HepG2 (cell line): ENCODE results near the gene CSNK1D. TPM values are rescaled to one million over a fixed set of nuclear protein-coding genes. Genes with fewer than 3 reads are reported as not detected.

Source experiments
- FOXJ3 ChIP-seq: sonication (generic); formaldehyde crosslinking; IDR thresholded peaks from 2 replicates; pipeline ENCODE4 v1.4.0; 2020; ENCODE audit warnings: missing genetic modification reagents, mild to moderate bottlenecking, borderline replicate concordance
- HNRNPH1 ChIP-seq: fragments of 200-400 bp; formaldehyde crosslinking; optimal IDR thresholded peaks from 2 replicates; pipeline ENCODE3; 2017; ENCODE audit warnings: mild to moderate bottlenecking, low read depth, low read length
- HOXA9 ChIP-seq: sonication (generic); formaldehyde crosslinking; IDR thresholded peaks from 2 replicates; pipeline ENCODE4 v1.8.1; 2022; ENCODE audit warnings: missing genetic modification reagents, mild to moderate bottlenecking, moderate library complexity, borderline replicate concordance
- NFE2L2 ChIP-seq: fragments of 150-350 bp; IDR thresholded peaks from 2 replicates; pipeline ENCODE4 v1.6.1; 2014; ENCODE audit warnings: low read length
- NR2F2 ChIP-seq: IDR thresholded peaks from 2 replicates; pipeline ENCODE4 v1.6.1; 2012; ENCODE audit warnings: low read depth, inconsistent platforms, borderline replicate concordance
- SP5 ChIP-seq: IDR thresholded peaks from 2 replicates; pipeline ENCODE4 v1.6.1; 2016; ENCODE audit warnings: low read depth, borderline replicate concordance
- THAP7 ChIP-seq: sonication (generic); formaldehyde crosslinking; IDR thresholded peaks from 2 replicates; pipeline ENCODE4 v1.8.1; 2023; ENCODE audit warnings: mild to moderate bottlenecking, missing genetic modification reagents
- TP53 ChIP-seq: sonication (generic); formaldehyde crosslinking; conservative IDR thresholded peaks from 2 replicates; pipeline ENCODE4 v1.4.0; 2020; ENCODE audit warnings: missing genetic modification reagents
- ZNF3 ChIP-seq: IDR thresholded peaks from 2 replicates; pipeline ENCODE4 v1.7.0; 2017; ENCODE audit warnings: inconsistent platforms
- ZNF83 ChIP-seq: sonication (generic); formaldehyde crosslinking; IDR thresholded peaks from 2 replicates; pipeline ENCODE4 v1.4.0; 2020; ENCODE audit warnings: missing genetic modification reagents, mild to moderate bottlenecking, borderline replicate concordance
- polyA plus RNA-seq, 8 experiments: library from polyadenylated mRNA; depleted of rRNA in 3 of 8; stranded (reverse) in 7 of 8; unstranded in 1 of 8; fragments of >200 nt; fragmentation: Illumina TruSeq in 4 of 8; extraction: Trizol in 4 of 8; gene quantifications; 2 replicates each; pipeline versions ENCODE4 v1.2.1 to v1.2.3, GENCODE V29; 2011 to 2016; ENCODE audit warnings: low read depth in 4 of 8, missing spikeins in 1 of 8, mixed read lengths in 1 of 8; ENCODE audit not compliant: insufficient read depth in 1 of 8
- total RNA-seq, 5 experiments: library from RNA; depleted of rRNA; stranded (reverse); fragments of >200 nt; fragmentation: Illumina TruSeq; extraction: Trizol; gene quantifications; 2 replicates each; pipeline ENCODE4 v1.2.3, GENCODE V29; 2016; ENCODE audit warnings: low read depth in 1 of 5
- TF ChIP-seq, protein P1 (sequence below): IDR thresholded peaks from 2 replicates; pipeline ENCODE4 v1.6.1; 2016; ENCODE audit warnings: missing genetic modification reagents, missing compliant biosample characterization
- TF ChIP-seq, protein P2 (sequence below): fragments of 450-650 bp; IDR thresholded peaks from 2 replicates; pipeline ENCODE4 v1.6.1; 2017; ENCODE audit warnings: mild to moderate bottlenecking
- TF ChIP-seq, protein P3 (sequence below): sonication (generic); formaldehyde crosslinking; IDR thresholded peaks from 2 replicates; pipeline ENCODE4 v1.4.0; 2020; ENCODE audit warnings: mild to moderate bottlenecking, missing genetic modification reagents

Gene CSNK1D
- total and polyA plus RNA-seq, 2 of the 13 experiments (the other 11 are each of a cell fraction or from before 2014, with no cell fraction given) = 31.5 to 128 TPM

DNA sequence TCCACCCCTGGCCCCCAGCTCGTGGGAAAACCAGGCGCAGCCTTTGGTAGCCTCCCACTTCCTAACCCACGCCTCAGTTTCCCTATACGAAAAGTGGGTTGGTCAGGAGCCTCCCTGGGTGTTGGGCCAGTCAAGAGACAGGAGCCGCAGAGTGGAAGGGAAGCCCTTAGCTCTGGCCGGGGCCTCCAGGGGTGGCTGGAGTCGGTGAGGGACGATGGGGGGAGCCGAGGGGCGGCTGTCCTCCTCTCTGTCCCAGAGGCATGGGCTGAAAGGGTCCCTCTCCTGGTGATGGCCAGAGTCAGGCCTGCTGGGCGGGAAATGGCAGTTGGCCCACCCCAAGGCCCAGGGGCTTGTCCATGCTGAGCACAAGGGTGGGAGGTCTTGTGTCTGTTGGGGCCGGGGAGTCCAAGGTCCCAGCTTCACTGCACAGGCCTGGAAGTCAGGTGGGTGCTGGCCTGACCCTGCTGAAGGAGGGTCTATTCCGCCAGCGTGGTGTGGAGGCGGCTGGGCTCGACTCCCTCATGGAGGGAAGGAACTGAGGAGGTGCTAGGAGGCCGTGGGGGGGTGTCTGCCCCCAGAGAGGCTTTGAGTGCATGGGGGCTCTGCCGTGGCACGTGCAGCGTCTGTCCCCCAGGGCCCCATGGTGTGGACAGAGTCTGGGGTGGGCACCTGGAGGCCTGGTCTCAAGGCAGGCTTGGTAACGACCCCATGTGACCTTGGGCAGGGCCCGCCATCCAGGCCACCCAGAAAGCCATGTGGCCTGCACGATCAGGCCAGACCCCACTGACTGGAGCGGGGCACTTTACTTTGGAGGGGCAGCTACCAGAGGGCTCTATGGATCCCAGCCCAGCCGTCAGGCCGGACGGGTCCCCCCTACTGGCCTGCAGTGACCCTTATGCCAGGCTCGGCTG is 43.5 kb downstream of the CSNK1D start (continued):
- TF ChIP-seq, protein P1, sequence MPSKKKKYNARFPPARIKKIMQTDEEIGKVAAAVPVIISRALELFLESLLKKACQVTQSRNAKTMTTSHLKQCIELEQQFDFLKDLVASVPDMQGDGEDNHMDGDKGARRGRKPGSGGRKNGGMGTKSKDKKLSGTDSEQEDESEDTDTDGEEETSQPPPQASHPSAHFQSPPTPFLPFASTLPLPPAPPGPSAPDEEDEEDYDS (CRISPR knock-in tag) = no peak
- TF ChIP-seq SP5 (CRISPR knock-in tag) (peak; percentile 27; the same call in 1 of the 2 replicates), NR2F2 (peak; percentile 42; the same call in 1 of the 2 replicates), THAP7 (CRISPR knock-in tag) (no peak), HNRNPH1 (no peak), ZNF83 (CRISPR knock-in tag) (no peak), HOXA9 (CRISPR knock-in tag) (0 out of 2 replicates have a peak, but pooled peaks have one; percentile 59), TP53 (CRISPR knock-in tag) (no peak), NFE2L2 (no peak), FOXJ3 (CRISPR knock-in tag) (no peak), ZNF3 (CRISPR knock-in tag) (no peak)
- TF ChIP-seq, protein P2, sequence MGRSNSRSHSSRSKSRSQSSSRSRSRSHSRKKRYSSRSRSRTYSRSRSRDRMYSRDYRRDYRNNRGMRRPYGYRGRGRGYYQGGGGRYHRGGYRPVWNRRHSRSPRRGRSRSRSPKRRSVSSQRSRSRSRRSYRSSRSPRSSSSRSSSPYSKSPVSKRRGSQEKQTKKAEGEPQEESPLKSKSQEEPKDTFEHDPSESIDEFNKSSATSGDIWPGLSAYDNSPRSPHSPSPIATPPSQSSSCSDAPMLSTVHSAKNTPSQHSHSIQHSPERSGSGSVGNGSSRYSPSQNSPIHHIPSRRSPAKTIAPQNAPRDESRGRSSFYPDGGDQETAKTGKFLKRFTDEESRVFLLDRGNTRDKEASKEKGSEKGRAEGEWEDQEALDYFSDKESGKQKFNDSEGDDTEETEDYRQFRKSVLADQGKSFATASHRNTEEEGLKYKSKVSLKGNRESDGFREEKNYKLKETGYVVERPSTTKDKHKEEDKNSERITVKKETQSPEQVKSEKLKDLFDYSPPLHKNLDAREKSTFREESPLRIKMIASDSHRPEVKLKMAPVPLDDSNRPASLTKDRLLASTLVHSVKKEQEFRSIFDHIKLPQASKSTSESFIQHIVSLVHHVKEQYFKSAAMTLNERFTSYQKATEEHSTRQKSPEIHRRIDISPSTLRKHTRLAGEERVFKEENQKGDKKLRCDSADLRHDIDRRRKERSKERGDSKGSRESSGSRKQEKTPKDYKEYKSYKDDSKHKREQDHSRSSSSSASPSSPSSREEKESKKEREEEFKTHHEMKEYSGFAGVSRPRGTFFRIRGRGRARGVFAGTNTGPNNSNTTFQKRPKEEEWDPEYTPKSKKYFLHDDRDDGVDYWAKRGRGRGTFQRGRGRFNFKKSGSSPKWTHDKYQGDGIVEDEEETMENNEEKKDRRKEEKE = no peak
- TF ChIP-seq, protein P3, sequence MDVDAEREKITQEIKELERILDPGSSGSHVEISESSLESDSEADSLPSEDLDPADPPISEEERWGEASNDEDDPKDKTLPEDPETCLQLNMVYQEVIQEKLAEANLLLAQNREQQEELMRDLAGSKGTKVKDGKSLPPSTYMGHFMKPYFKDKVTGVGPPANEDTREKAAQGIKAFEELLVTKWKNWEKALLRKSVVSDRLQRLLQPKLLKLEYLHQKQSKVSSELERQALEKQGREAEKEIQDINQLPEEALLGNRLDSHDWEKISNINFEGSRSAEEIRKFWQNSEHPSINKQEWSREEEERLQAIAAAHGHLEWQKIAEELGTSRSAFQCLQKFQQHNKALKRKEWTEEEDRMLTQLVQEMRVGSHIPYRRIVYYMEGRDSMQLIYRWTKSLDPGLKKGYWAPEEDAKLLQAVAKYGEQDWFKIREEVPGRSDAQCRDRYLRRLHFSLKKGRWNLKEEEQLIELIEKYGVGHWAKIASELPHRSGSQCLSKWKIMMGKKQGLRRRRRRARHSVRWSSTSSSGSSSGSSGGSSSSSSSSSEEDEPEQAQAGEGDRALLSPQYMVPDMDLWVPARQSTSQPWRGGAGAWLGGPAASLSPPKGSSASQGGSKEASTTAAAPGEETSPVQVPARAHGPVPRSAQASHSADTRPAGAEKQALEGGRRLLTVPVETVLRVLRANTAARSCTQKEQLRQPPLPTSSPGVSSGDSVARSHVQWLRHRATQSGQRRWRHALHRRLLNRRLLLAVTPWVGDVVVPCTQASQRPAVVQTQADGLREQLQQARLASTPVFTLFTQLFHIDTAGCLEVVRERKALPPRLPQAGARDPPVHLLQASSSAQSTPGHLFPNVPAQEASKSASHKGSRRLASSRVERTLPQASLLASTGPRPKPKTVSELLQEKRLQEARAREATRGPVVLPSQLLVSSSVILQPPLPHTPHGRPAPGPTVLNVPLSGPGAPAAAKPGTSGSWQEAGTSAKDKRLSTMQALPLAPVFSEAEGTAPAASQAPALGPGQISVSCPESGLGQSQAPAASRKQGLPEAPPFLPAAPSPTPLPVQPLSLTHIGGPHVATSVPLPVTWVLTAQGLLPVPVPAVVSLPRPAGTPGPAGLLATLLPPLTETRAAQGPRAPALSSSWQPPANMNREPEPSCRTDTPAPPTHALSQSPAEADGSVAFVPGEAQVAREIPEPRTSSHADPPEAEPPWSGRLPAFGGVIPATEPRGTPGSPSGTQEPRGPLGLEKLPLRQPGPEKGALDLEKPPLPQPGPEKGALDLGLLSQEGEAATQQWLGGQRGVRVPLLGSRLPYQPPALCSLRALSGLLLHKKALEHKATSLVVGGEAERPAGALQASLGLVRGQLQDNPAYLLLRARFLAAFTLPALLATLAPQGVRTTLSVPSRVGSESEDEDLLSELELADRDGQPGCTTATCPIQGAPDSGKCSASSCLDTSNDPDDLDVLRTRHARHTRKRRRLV (CRISPR knock-in tag) = no peak
